Measurements from ENCODE around the gene ZNF462.

The ZNF462 gene

GRCh38 chr9:106868565-106868964, 5.6 kb downstream of the ZNF462 start:
- H3K27me3 ChIP-seq (ENCODE audit: control insufficient read depth, insufficient read depth, low read length) = no peaks in the 10 kb centered on the region
- no peaks in the 10 kb centered on the region for H3K9me3 ChIP-seq (ENCODE audit: control insufficient read depth, low read length)
- peaks cover 6% of the 10 kb centered on the region for H3K4me1 ChIP-seq (ENCODE audit: control insufficient read depth, insufficient read depth, low read length)
- H3K4me3 ChIP-seq (ENCODE audit: low read length) = no peak overlapping the region
- H3K9ac ChIP-seq (ENCODE audit: low read length) = no peak overlapping the region
- no peaks in the 10 kb centered on the region for H3K36me3 ChIP-seq (ENCODE audit: control insufficient read depth, insufficient read depth, low read length)

- Histone ChIP-seq H3K4me3 (ENCODE audit: low read length) (no peak overlapping the region), H3K4me1 (ENCODE audit: control insufficient read depth, insufficient read depth, low read length) (peaks cover 6% of the 10 kb centered on the region), H3K9ac (ENCODE audit: low read length) (no peak overlapping the region), H3K9me3 (ENCODE audit: control insufficient read depth, low read length) (no peaks in the 10 kb centered on the region), H3K27me3 (ENCODE audit: control insufficient read depth, insufficient read depth, low read length) (no peaks in the 10 kb centered on the region), H3K36me3 (ENCODE audit: control insufficient read depth, insufficient read depth, low read length) (no peaks in the 10 kb centered on the region)
Measured at GRCh38 chr9:106869028-106869427, 6.1 kb downstream of the ZNF462 start.

GRCh38 chr9:106869458-106869857, 6.5 kb downstream of the ZNF462 start:
- Histone ChIP-seq H3K36me3 (ENCODE audit: control insufficient read depth, insufficient read depth, low read length) (no peaks in the 10 kb centered on the region), H3K4me1 (ENCODE audit: control insufficient read depth, insufficient read depth, low read length) (peaks cover 6% of the 10 kb centered on the region), H3K4me3 (ENCODE audit: low read length) (no peak overlapping the region)

GRCh38 chr9:106872641-106873040, 9.7 kb downstream of the ZNF462 start:
- Histone ChIP-seq H3K36me3 (ENCODE audit: control insufficient read depth, insufficient read depth, low read length) (no peaks in the 10 kb centered on the region), H3K9ac (ENCODE audit: low read length) (no peak overlapping the region), H3K4me3 (ENCODE audit: low read length) (no peak overlapping the region), H3K27me3 (ENCODE audit: control insufficient read depth, insufficient read depth, low read length) (no peaks in the 10 kb centered on the region), H3K9me3 (ENCODE audit: control insufficient read depth, low read length) (no peaks in the 10 kb centered on the region), H3K4me1 (ENCODE audit: control insufficient read depth, insufficient read depth, low read length) (no peaks in the 10 kb centered on the region)

More at GRCh38 chr9:106869458-106869857, 6.5 kb downstream of the ZNF462 start:
- H3K27me3 ChIP-seq (ENCODE audit: control insufficient read depth, insufficient read depth, low read length) = no peaks in the 10 kb centered on the region
- H3K9ac ChIP-seq (ENCODE audit: low read length) = no peak overlapping the region
- no peaks in the 10 kb centered on the region for H3K9me3 ChIP-seq (ENCODE audit: control insufficient read depth, low read length)

- Histone ChIP-seq H3K4me1 (ENCODE audit: control insufficient read depth, insufficient read depth, low read length) (no peaks in the 10 kb centered on the region), H3K9ac (ENCODE audit: low read length) (no peak overlapping the region), H3K9me3 (ENCODE audit: control insufficient read depth, low read length) (no peaks in the 10 kb centered on the region), H3K36me3 (ENCODE audit: control insufficient read depth, insufficient read depth, low read length) (no peaks in the 10 kb centered on the region), H3K27me3 (ENCODE audit: control insufficient read depth, insufficient read depth, low read length) (no peaks in the 10 kb centered on the region), H3K4me3 (ENCODE audit: low read length) (no peak overlapping the region)
Measured at GRCh38 chr9:106874031-106874430, 11.1 kb downstream of the ZNF462 start.

- Histone ChIP-seq H3K9ac (ENCODE audit: low read length) (no peak overlapping the region), H3K4me1 (ENCODE audit: control insufficient read depth, insufficient read depth, low read length) (no peaks in the 10 kb centered on the region), H3K36me3 (ENCODE audit: control insufficient read depth, insufficient read depth, low read length) (no peaks in the 10 kb centered on the region), H3K9me3 (ENCODE audit: control insufficient read depth, low read length) (no peaks in the 10 kb centered on the region), H3K27me3 (ENCODE audit: control insufficient read depth, insufficient read depth, low read length) (no peaks in the 10 kb centered on the region), H3K4me3 (ENCODE audit: low read length) (no peak overlapping the region)
Measured at GRCh38 chr9:106874652-106875051, 11.7 kb downstream of the ZNF462 start.

- no peaks in the 10 kb centered on the region for H3K9me3 ChIP-seq (ENCODE audit: control insufficient read depth, low read length)
- H3K4me3 ChIP-seq (ENCODE audit: low read length) = no peak overlapping the region
- H3K9ac ChIP-seq (ENCODE audit: low read length) = no peak overlapping the region
- H3K4me1 ChIP-seq (ENCODE audit: control insufficient read depth, insufficient read depth, low read length) = no peaks in the 10 kb centered on the region
- no peaks in the 10 kb centered on the region for H3K27me3 ChIP-seq (ENCODE audit: control insufficient read depth, insufficient read depth, low read length)
- H3K36me3 ChIP-seq (ENCODE audit: control insufficient read depth, insufficient read depth, low read length) = no peaks in the 10 kb centered on the region
Measured at GRCh38 chr9:106875529-106875928, 12.6 kb downstream of the ZNF462 start.

- no peaks in the 10 kb centered on the region for H3K27me3 ChIP-seq (ENCODE audit: control insufficient read depth, insufficient read depth, low read length)
- no peak overlapping the region for H3K4me3 ChIP-seq (ENCODE audit: low read length)
- H3K4me1 ChIP-seq (ENCODE audit: control insufficient read depth, insufficient read depth, low read length) = no peaks in the 10 kb centered on the region
- no peaks in the 10 kb centered on the region for H3K36me3 ChIP-seq (ENCODE audit: control insufficient read depth, insufficient read depth, low read length)
- no peak overlapping the region for H3K9ac ChIP-seq (ENCODE audit: low read length)
- no peaks in the 10 kb centered on the region for H3K9me3 ChIP-seq (ENCODE audit: control insufficient read depth, low read length)
Measured at GRCh38 chr9:106877345-106877744, 14.4 kb downstream of the ZNF462 start.

GRCh38 chr9:106878081-106878837, 15.3 kb downstream of the ZNF462 start:
- peaks cover 6% of the 10 kb centered on the region for H3K4me1 ChIP-seq (ENCODE audit: control insufficient read depth, insufficient read depth, low read length)
- H3K36me3 ChIP-seq (ENCODE audit: control insufficient read depth, insufficient read depth, low read length) = no peaks in the 10 kb centered on the region
- H3K27me3 ChIP-seq (ENCODE audit: control insufficient read depth, insufficient read depth, low read length) = no peaks in the 10 kb centered on the region
- H3K9me3 ChIP-seq (ENCODE audit: control insufficient read depth, low read length) = no peaks in the 10 kb centered on the region
- no peak overlapping the region for H3K9ac ChIP-seq (ENCODE audit: low read length)
- no peak overlapping the region for H3K4me3 ChIP-seq (ENCODE audit: low read length)

- Histone ChIP-seq H3K4me1 (ENCODE audit: control insufficient read depth, insufficient read depth, low read length) (peaks cover 13% of the 10 kb centered on the region), H3K4me3 (ENCODE audit: low read length) (no peak overlapping the region), H3K27me3 (ENCODE audit: control insufficient read depth, insufficient read depth, low read length) (no peaks in the 10 kb centered on the region), H3K9ac (ENCODE audit: low read length) (no peak overlapping the region), H3K9me3 (ENCODE audit: control insufficient read depth, low read length) (no peaks in the 10 kb centered on the region), H3K36me3 (ENCODE audit: control insufficient read depth, insufficient read depth, low read length) (no peaks in the 10 kb centered on the region)
Measured at GRCh38 chr9:106878934-106879333, 16.0 kb downstream of the ZNF462 start.

- no peak overlapping the region for H3K9ac ChIP-seq (ENCODE audit: low read length)
- no peak overlapping the region for H3K4me3 ChIP-seq (ENCODE audit: low read length)
- peaks cover 15% of the 10 kb centered on the region for H3K4me1 ChIP-seq (ENCODE audit: control insufficient read depth, insufficient read depth, low read length)
- no peaks in the 10 kb centered on the region for H3K9me3 ChIP-seq (ENCODE audit: control insufficient read depth, low read length)
- H3K36me3 ChIP-seq (ENCODE audit: control insufficient read depth, insufficient read depth, low read length) = no peaks in the 10 kb centered on the region
- H3K27me3 ChIP-seq (ENCODE audit: control insufficient read depth, insufficient read depth, low read length) = no peaks in the 10 kb centered on the region
Measured at GRCh38 chr9:106879439-106879882, 16.5 kb downstream of the ZNF462 start.

GRCh38 chr9:106880081-106880480, 17.1 kb downstream of the ZNF462 start:
- peaks cover 15% of the 10 kb centered on the region for H3K4me1 ChIP-seq (ENCODE audit: control insufficient read depth, insufficient read depth, low read length)
- no peaks in the 10 kb centered on the region for H3K27me3 ChIP-seq (ENCODE audit: control insufficient read depth, insufficient read depth, low read length)
- no peaks in the 10 kb centered on the region for H3K36me3 ChIP-seq (ENCODE audit: control insufficient read depth, insufficient read depth, low read length)
- H3K9ac ChIP-seq (ENCODE audit: low read length) = no peak overlapping the region
- no peaks in the 10 kb centered on the region for H3K9me3 ChIP-seq (ENCODE audit: control insufficient read depth, low read length)
- H3K4me3 ChIP-seq (ENCODE audit: low read length) = no peak overlapping the region
